ENCODE results near the gene ATP5PO. TPM values are rescaled to one million over a fixed set of nuclear protein-coding genes. Genes with fewer than 3 reads are reported as not detected.

Gene ATP5PO
- total and polyA plus RNA-seq, 2 donors (not counting 1 experiment from before 2014, with no cell fraction given): 123 to 139 TPM

GRCh38 chr21:33874161-33874560, 41.4 kb downstream of the ATP5PO start:
- no peak for DNase-seq
- Mint-ChIP-seq H3K4me1 (no peaks in the 10 kb centered on the region), H3K4me3 (no peak overlapping the region), H3K27ac (no peak overlapping the region), H3K27me3 (peaks cover 6% of the 10 kb centered on the region), H3K9me3 (ENCODE audit: insufficient read depth) (no peaks in the 10 kb centered on the region)
- ChIA-PET POLR2A (no interaction called here), CTCF (no interaction called here)
- H3K9me3 ChIP-seq (ENCODE audit: control extremely low read depth in 1 of 3, control insufficient read depth in 2 of 3, insufficient read depth in 1 of 3, low read length in 2 of 3): no peaks in the 10 kb centered on the region
- H3K4me1 ChIP-seq (ENCODE audit: control insufficient read depth in 2 of 2, insufficient read depth in 2 of 2, low read length in 2 of 2): no peaks in the 10 kb centered on the region
- no peak overlapping the region for H3K9ac ChIP-seq (ENCODE audit: low read length)
- TF ChIP-seq CTCF (IDR thresholded peaks at IDR 0.05): no peak
- no peak for TF ChIP-seq EZH2 (IDR thresholded peaks at IDR 0.05; ENCODE audit: borderline replicate concordance, insufficient read depth, low read depth, low read length, poor library complexity, severe bottlenecking)
- H3K27ac ChIP-seq (ENCODE audit: low read length in 2 of 2): no peak overlapping the region
- H3K79me2 ChIP-seq (ENCODE audit: control insufficient read depth, insufficient read depth, low read length): no peaks in the 10 kb centered on the region
- no peak for ATAC-seq (ENCODE audit: low read depth)
- no peak overlapping the region for H3K4me2 ChIP-seq (replicated peaks; ENCODE audit: low read depth, low read length, poor library complexity, severe bottlenecking)
- no peak overlapping the region for H3K4me3 ChIP-seq (ENCODE audit: control extremely low read depth in 1 of 5, extremely low read depth in 1 of 5, insufficient read depth in 1 of 5, low read depth in 2 of 5, low read length in 4 of 5)
- 99% methylated on average over 7 of the region's 7 CpGs for WGBS (ENCODE audit: insufficient coverage)
- no peak overlapping the region for H2AFZ ChIP-seq (ENCODE audit: insufficient read depth, low read depth, low read length, poor library complexity, severe bottlenecking)
- intact Hi-C loops (cut with micrococcal nuclease): no loop called here
- no peaks in the 10 kb centered on the region for H4K20me1 ChIP-seq (ENCODE audit: control insufficient read depth, insufficient read depth, low read length, poor library complexity, severe bottlenecking)
- no peaks in the 10 kb centered on the region for H3K36me3 ChIP-seq (replicated peaks in 1 of 2; ENCODE audit: control extremely low read depth in 1 of 2, control insufficient read depth in 1 of 2, extremely low read depth in 1 of 2, insufficient read depth in 2 of 2, low read length in 1 of 2)
- no peaks in the 10 kb centered on the region for H3K27me3 ChIP-seq (replicated peaks in 1 of 4; ENCODE audit: control extremely low read depth in 1 of 4, control insufficient read depth in 3 of 4, insufficient read depth in 4 of 4, low read length in 3 of 4)

- H3K27me3 Mint-ChIP-seq: peaks cover 3% of the 10 kb centered on the region
- Histone ChIP-seq H3K79me2 (ENCODE audit: control insufficient read depth, insufficient read depth, low read length) (no peaks in the 10 kb centered on the region), H4K20me1 (ENCODE audit: control insufficient read depth, insufficient read depth, low read length, poor library complexity, severe bottlenecking) (no peaks in the 10 kb centered on the region), H3K4me3 (ENCODE audit: control extremely low read depth in 1 of 5, extremely low read depth in 1 of 5, insufficient read depth in 1 of 5, low read depth in 2 of 5, low read length in 4 of 5) (no peak overlapping the region), H2AFZ (ENCODE audit: insufficient read depth, low read depth, low read length, poor library complexity, severe bottlenecking) (no peak overlapping the region), H3K27me3 (replicated peaks in 1 of 4; ENCODE audit: control extremely low read depth in 1 of 4, control insufficient read depth in 3 of 4, insufficient read depth in 4 of 4, low read length in 3 of 4) (no peaks in the 10 kb centered on the region), H3K4me1 (ENCODE audit: control insufficient read depth in 2 of 2, insufficient read depth in 2 of 2, low read length in 2 of 2) (no peaks in the 10 kb centered on the region), H3K27ac (ENCODE audit: low read length in 2 of 2) (no peak overlapping the region), H3K9ac (ENCODE audit: low read length) (no peak overlapping the region), H3K36me3 (replicated peaks in 1 of 2; ENCODE audit: control extremely low read depth in 1 of 2, control insufficient read depth in 1 of 2, extremely low read depth in 1 of 2, insufficient read depth in 2 of 2, low read length in 1 of 2) (no peaks in the 10 kb centered on the region), H3K4me2 (replicated peaks; ENCODE audit: low read depth, low read length, poor library complexity, severe bottlenecking) (no peak overlapping the region), H3K9me3 (ENCODE audit: control extremely low read depth in 1 of 3, control insufficient read depth in 2 of 3, insufficient read depth in 1 of 3, low read length in 2 of 3) (no peaks in the 10 kb centered on the region)
- H3K27ac Mint-ChIP-seq: no peak overlapping the region
- TF ChIP-seq CTCF (IDR thresholded peaks at IDR 0.05) (no peak), EZH2 (IDR thresholded peaks at IDR 0.05; ENCODE audit: borderline replicate concordance, insufficient read depth, low read depth, low read length, poor library complexity, severe bottlenecking) (no peak)
- 86% methylated on average over 3 of the region's 4 CpGs for WGBS (ENCODE audit: insufficient coverage)
- DNase-seq (no peak), ATAC-seq (ENCODE audit: low read depth) (no peak)
- H3K4me1 Mint-ChIP-seq: no peaks in the 10 kb centered on the region
- intact Hi-C loops (cut with micrococcal nuclease): no loop called here
- CTCF ChIA-PET: no interaction called here
- no peak overlapping the region for H3K4me3 Mint-ChIP-seq
- POLR2A ChIA-PET: no interaction called here
- H3K9me3 Mint-ChIP-seq (ENCODE audit: insufficient read depth): no peaks in the 10 kb centered on the region
These were observed 42.6 kb downstream of the ATP5PO start for GRCh38 chr21:33872881-33873515.

Data from B cell (primary cell).